Astrocyte (in vitro differentiated cells and primary cell): ENCODE data around the gene JMJD7.

Experiments used
- EZH2 ChIP-seq: IDR thresholded peaks from 2 replicates; pipeline ENCODE4 v1.6.1; 2012; ENCODE audit warnings: mild to moderate bottlenecking, low read length, inconsistent platforms; ENCODE audit not compliant: insufficient read depth
- TF ChIP-seq, protein P1 (sequence below): IDR thresholded peaks from 2 replicates; pipeline ENCODE4 v1.5.1; 2011; ENCODE audit warnings: low read depth, mild to moderate bottlenecking, inconsistent platforms, low read length, moderate library complexity; ENCODE audit not compliant: insufficient read depth

GRCh38 chr15:41842229-41842628 is 14.3 kb downstream of the JMJD7 start:
- TF ChIP-seq, protein P1, sequence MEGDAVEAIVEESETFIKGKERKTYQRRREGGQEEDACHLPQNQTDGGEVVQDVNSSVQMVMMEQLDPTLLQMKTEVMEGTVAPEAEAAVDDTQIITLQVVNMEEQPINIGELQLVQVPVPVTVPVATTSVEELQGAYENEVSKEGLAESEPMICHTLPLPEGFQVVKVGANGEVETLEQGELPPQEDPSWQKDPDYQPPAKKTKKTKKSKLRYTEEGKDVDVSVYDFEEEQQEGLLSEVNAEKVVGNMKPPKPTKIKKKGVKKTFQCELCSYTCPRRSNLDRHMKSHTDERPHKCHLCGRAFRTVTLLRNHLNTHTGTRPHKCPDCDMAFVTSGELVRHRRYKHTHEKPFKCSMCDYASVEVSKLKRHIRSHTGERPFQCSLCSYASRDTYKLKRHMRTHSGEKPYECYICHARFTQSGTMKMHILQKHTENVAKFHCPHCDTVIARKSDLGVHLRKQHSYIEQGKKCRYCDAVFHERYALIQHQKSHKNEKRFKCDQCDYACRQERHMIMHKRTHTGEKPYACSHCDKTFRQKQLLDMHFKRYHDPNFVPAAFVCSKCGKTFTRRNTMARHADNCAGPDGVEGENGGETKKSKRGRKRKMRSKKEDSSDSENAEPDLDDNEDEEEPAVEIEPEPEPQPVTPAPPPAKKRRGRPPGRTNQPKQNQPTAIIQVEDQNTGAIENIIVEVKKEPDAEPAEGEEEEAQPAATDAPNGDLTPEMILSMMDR: no peak
- no peak for TF ChIP-seq EZH2
